ENCODE data around the gene ATP2C1. TPM values are rescaled to one million over a fixed set of nuclear protein-coding genes. Genes with fewer than 3 reads are reported as not detected.

The ATP2C1 gene
- total and polyA plus RNA-seq, 2 donors (not counting 3 experiments of a cell fraction or from before 2014, with no cell fraction given) = 50.1 to 73.3 TPM

DNA sequence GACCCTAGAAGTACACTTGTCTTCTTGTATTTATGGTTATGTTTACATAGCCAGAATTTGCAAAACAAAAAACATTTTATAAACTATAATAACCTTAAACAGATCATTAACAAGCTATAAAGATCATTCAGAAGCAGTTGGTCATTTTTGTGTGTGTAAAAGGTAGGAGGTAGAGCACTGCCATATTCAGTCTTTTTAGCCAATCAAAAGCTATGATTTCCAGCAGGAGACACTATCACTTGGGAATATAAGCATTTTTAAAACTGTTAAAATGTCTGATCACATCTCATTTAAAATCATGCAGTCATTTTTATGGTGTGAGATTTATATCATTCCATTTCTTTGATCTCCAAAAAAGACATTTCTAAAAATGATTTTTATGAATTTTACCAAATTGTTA lies 42.6 kb upstream of the ATP2C1 start:
- H3K4me1 ChIP-seq (ENCODE audit: control insufficient read depth, extremely low read depth, insufficient read depth, low read length) = no peaks in the 10 kb centered on the region
- no peak overlapping the region for H3K4me3 ChIP-seq (replicated peaks in 1 of 3; ENCODE audit: insufficient read depth in 1 of 3, low read depth in 1 of 3, low read length in 3 of 3)
- H3K9me3 ChIP-seq (replicated peaks; ENCODE audit: control insufficient read depth, insufficient read depth, low read length) = no peaks in the 10 kb centered on the region
- DNase-seq (ENCODE audit: low read depth, low spot score) = no peak
- POLR2A ChIA-PET = no interaction called here
- no peak overlapping the region for H3K4me2 ChIP-seq (ENCODE audit: insufficient read depth, low read length)
- FAIRE-seq = no peak
- no peaks in the 10 kb centered on the region for H3K36me3 ChIP-seq (ENCODE audit: control insufficient read depth in 2 of 2, extremely low read depth in 1 of 2, insufficient read depth in 2 of 2, low read length in 2 of 2)
- peaks cover 4 to 6% of the 10 kb centered on the region in 2 experiments for H3K27me3 ChIP-seq (ENCODE audit: control insufficient read depth in 2 of 2, insufficient read depth in 2 of 2, low read length in 2 of 2)
- no peak for TF ChIP-seq FOS (IDR thresholded peaks at IDR 0.05; ENCODE audit: borderline replicate concordance, insufficient read depth, low read length)
- TF ChIP-seq, protein P1, sequence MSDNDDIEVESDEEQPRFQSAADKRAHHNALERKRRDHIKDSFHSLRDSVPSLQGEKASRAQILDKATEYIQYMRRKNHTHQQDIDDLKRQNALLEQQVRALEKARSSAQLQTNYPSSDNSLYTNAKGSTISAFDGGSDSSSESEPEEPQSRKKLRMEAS (IDR thresholded peaks at IDR 0.05; ENCODE audit: insufficient read depth, insufficient read length) = no peak
- TF ChIP-seq, protein P2, sequence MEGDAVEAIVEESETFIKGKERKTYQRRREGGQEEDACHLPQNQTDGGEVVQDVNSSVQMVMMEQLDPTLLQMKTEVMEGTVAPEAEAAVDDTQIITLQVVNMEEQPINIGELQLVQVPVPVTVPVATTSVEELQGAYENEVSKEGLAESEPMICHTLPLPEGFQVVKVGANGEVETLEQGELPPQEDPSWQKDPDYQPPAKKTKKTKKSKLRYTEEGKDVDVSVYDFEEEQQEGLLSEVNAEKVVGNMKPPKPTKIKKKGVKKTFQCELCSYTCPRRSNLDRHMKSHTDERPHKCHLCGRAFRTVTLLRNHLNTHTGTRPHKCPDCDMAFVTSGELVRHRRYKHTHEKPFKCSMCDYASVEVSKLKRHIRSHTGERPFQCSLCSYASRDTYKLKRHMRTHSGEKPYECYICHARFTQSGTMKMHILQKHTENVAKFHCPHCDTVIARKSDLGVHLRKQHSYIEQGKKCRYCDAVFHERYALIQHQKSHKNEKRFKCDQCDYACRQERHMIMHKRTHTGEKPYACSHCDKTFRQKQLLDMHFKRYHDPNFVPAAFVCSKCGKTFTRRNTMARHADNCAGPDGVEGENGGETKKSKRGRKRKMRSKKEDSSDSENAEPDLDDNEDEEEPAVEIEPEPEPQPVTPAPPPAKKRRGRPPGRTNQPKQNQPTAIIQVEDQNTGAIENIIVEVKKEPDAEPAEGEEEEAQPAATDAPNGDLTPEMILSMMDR (IDR thresholded peaks at IDR 0.05; ENCODE audit: extremely low read depth in 1 of 2, insufficient read depth in 1 of 2, low read depth in 1 of 2, low read length in 2 of 2) = no peak
- TF ChIP-seq GATA2 (IDR thresholded peaks at IDR 0.05; ENCODE audit: insufficient read depth, insufficient read length, low read depth, low read length) = no peak
- no peak for TF ChIP-seq POLR2AphosphoS5 (IDR thresholded peaks at IDR 0.05; ENCODE audit: insufficient read depth, low read depth, low read length)
- no peak for TF ChIP-seq EZH2 (IDR thresholded peaks at IDR 0.05; ENCODE audit: borderline replicate concordance, low read depth, low read length, severe bottlenecking)
- no peak for TF ChIP-seq JUN (IDR thresholded peaks at IDR 0.05; ENCODE audit: borderline replicate concordance, insufficient read depth, insufficient read length, low read depth)
- TF ChIP-seq MYC (IDR thresholded peaks at IDR 0.05; ENCODE audit: low read depth, low read length) = no peak
- no peak for TF ChIP-seq POLR2A (IDR thresholded peaks at IDR 0.05; ENCODE audit: low read depth, low read length)
- no peak overlapping the region for H3K9ac ChIP-seq (replicated peaks; ENCODE audit: extremely low read depth, insufficient read depth, low read length)
- intact Hi-C loops (cut with micrococcal nuclease) (no loop called here), dilution Hi-C loops (cut with MboI; ENCODE audit: extremely low pct_ligation_motif_present, low sequenced_read_pairs) (no loop called here)
- H3K27ac ChIP-seq (ENCODE audit: insufficient read depth, low read depth, low read length) = no peak overlapping the region
- H2AFZ ChIP-seq (ENCODE audit: low read depth, low read length) = no peak overlapping the region
- H3K79me2 ChIP-seq (ENCODE audit: control insufficient read depth, insufficient read depth, low read length) = no peaks in the 10 kb centered on the region
- H3K9me1 ChIP-seq (replicated peaks; ENCODE audit: control insufficient read depth, extremely low read depth, insufficient read depth, low read length) = no peaks in the 10 kb centered on the region
- CTCF ChIA-PET = no interaction called here
- no peaks in the 10 kb centered on the region for H4K20me1 ChIP-seq (replicated peaks; ENCODE audit: control insufficient read depth, extremely low read depth, insufficient read depth, low read length)
- BruUV-seq (replicated peaks) = no TSS peak

Data from endothelial cell of umbilical vein (primary cell).